SU-DHL-6 (cell line): Measurements from ENCODE around the gene SLC6A13.

Experiments used
- CTCF ChIP-seq: fragments of 200-600 bp; sonication (generic); IDR thresholded peaks from one replicate; pipeline ENCODE4 v1.5.1; 2017; ENCODE audit warnings: antibody characterized with exemption, mild to moderate bottlenecking, low read length, moderate library complexity; ENCODE audit not compliant: insufficient read depth, poor library complexity, severe bottlenecking
- EZH2phosphoT487 ChIP-seq: fragments of 200-600 bp; sonication (generic), shearing (Covaris generic); conservative IDR thresholded peaks from 2 replicates; pipeline ENCODE4 v1.6.1; 2018; ENCODE audit warnings: mild to moderate bottlenecking, antibody characterized with exemption, low read length, moderate library complexity, mixed read lengths

DNA sequence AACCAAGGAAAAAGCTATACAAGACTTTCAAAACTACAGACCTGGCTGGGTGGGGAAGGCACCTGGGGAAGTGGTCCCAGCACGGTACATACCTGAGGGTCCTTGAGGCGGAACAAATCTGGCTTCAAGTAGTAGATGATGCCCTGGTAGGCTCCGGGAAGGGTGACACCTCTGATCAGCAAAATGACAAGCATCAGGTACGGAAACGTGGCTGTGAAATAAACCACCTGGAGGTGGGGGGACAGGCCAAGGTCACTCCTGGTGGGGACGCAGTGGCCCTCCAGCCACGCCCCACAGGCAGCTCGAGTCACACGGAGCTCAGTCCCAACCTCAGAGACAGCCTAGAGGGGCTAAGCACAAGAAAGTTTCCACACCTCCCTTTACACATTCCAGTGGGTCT is 63.9 kb downstream of the SLC6A13 start:
- TF ChIP-seq CTCF = no peak
- TF ChIP-seq EZH2phosphoT487 = no peak
